ENCODE results near the gene BMPR1A.
"Not testable (repeated sequence)": the region's sequence is repeated elsewhere in the genome, so short reads cannot be mapped to it uniquely, and the experiment has no call there.

BMPR1A gene

GRCh38 chr10:86898511-86898910 lies 142.1 kb downstream of the BMPR1A start:
- no peak for FAIRE-seq

- no peak for FAIRE-seq
Observed at GRCh38 chr10:86899132-86899531, 142.7 kb downstream of the BMPR1A start.

GRCh38 chr10:86899670-86900276 lies 143.4 kb downstream of the BMPR1A start:
- peak; percentile 98 for FAIRE-seq

- no peak for FAIRE-seq
Observed at GRCh38 chr10:86900955-86901354, 144.5 kb downstream of the BMPR1A start.

GRCh38 chr10:86904600-86904999 lies 148.2 kb downstream of the BMPR1A start:
- FAIRE-seq = no peak

- no peak for FAIRE-seq
Observed at GRCh38 chr10:86905429-86905828, 149.0 kb downstream of the BMPR1A start.

- FAIRE-seq = no peak
Observed at GRCh38 chr10:86914734-86915133, 158.3 kb downstream of the BMPR1A start.

- no peak for FAIRE-seq
Observed at GRCh38 chr10:86918022-86918471, 161.6 kb downstream of the BMPR1A start.

GRCh38 chr10:86922553-86922961 lies 166.1 kb downstream of the BMPR1A start:
- FAIRE-seq = no peak

GRCh38 chr10:86929468-86930380 lies 173.3 kb downstream of the BMPR1A start:
- no peak for FAIRE-seq

- no peak for FAIRE-seq
Observed at GRCh38 chr10:86931872-86932271, 175.5 kb downstream of the BMPR1A start.

GRCh38 chr10:86932674-86933073 lies 176.3 kb downstream of the BMPR1A start:
- FAIRE-seq = no peak

- not testable (repeated sequence) for FAIRE-seq
Observed at GRCh38 chr10:86934162-86934711, 177.8 kb downstream of the BMPR1A start.

- FAIRE-seq = no peak
Observed at GRCh38 chr10:86936661-86937501, 180.5 kb downstream of the BMPR1A start.

GRCh38 chr10:86937502-86938154 lies 181.2 kb downstream of the BMPR1A start:
- FAIRE-seq = no peak

GRCh38 chr10:86938260-86938659 lies 181.8 kb downstream of the BMPR1A start:
- FAIRE-seq = no peak

GRCh38 chr10:86940076-86940475 lies 183.7 kb downstream of the BMPR1A start:
- not testable (repeated sequence) for FAIRE-seq

- no peak for FAIRE-seq
Observed at GRCh38 chr10:86940677-86941076, 184.3 kb downstream of the BMPR1A start.

GRCh38 chr10:86941426-86941825 lies 185.0 kb downstream of the BMPR1A start:
- FAIRE-seq = no peak

- FAIRE-seq = no peak
Observed at GRCh38 chr10:86941991-86942421, 185.6 kb downstream of the BMPR1A start.

GRCh38 chr10:86942441-86943315 lies 186.3 kb downstream of the BMPR1A start:
- FAIRE-seq = no peak
